Keratinocyte (primary cell): ENCODE results near the gene CBLN3. TPM values are rescaled to one million over a fixed set of nuclear protein-coding genes. Genes with fewer than 3 reads are reported as not detected.

Source experiments
- DNase-seq: peaks from one replicate; pipeline ENCODE4 v3.0.0-alpha.2; 2011; ENCODE audit warnings: low read depth, missing footprints, low spot score
- FAIRE-seq: peaks from 2 replicates; lab custom pipeline; 2011; peaks lifted over from hg19 to GRCh38; lab: Jason Lieb, UNC
- H2AFZ ChIP-seq: 2 replicates; pipeline ENCODE4 v1.6.0; 2012; ENCODE audit warnings: low read length, control low read depth, inconsistent platforms; ENCODE audit not compliant: control insufficient read depth
- H3K27ac ChIP-seq: 2 replicates; pipeline ENCODE4 v1.5.1; 2011; ENCODE audit warnings: low read length; ENCODE audit not compliant: control insufficient read depth, insufficient read depth
- H3K27me3 ChIP-seq: 3 replicates; pipeline ENCODE4 v1.6.0; 2011; ENCODE audit warnings: low read length; ENCODE audit not compliant: control insufficient read depth, insufficient read depth; ENCODE audit errors: extremely low read depth
- H3K36me3 ChIP-seq, 2 experiments: 2 replicates in 1 of 2; 3 replicates in 1 of 2; pipeline ENCODE4 v1.5.1; 2011; ENCODE audit warnings: low read length in 2 of 2, mild to moderate bottlenecking in 1 of 2; ENCODE audit not compliant: control insufficient read depth in 2 of 2, insufficient read depth in 2 of 2; ENCODE audit errors: extremely low read depth in 1 of 2
- H3K4me1 ChIP-seq: 3 replicates; pipeline ENCODE4 v1.5.1; 2011; ENCODE audit warnings: low read length; ENCODE audit not compliant: control insufficient read depth, insufficient read depth; ENCODE audit errors: extremely low read depth
- H3K4me2 ChIP-seq: 3 replicates; pipeline ENCODE4 v1.6.0; 2011; ENCODE audit warnings: low read depth, low read length; ENCODE audit not compliant: control insufficient read depth, insufficient read depth; ENCODE audit errors: extremely low read depth
- H3K4me3 ChIP-seq, 3 experiments: fragments of 200-600 bp in 1 of 3; sonication (generic) in 1 of 3; 2 replicates in 2 of 3; 3 replicates in 1 of 3; pipeline ENCODE4 v1.5.1; 2011 to 2016; ENCODE audit warnings: low read length in 3 of 3, mild to moderate bottlenecking in 3 of 3, control low read depth in 2 of 3, inconsistent platforms in 1 of 3, low read depth in 1 of 3, mixed read lengths in 1 of 3, mixed run types in 1 of 3, moderate library complexity in 1 of 3; ENCODE audit not compliant: control insufficient read depth in 2 of 3, insufficient read depth in 2 of 3; ENCODE audit errors: extremely low read depth in 1 of 3
- H3K79me2 ChIP-seq: 2 replicates; pipeline ENCODE4 v1.6.0; 2012; ENCODE audit warnings: low read length; ENCODE audit not compliant: control insufficient read depth, insufficient read depth
- H3K9ac ChIP-seq: 3 replicates; pipeline ENCODE4 v1.6.0; 2011; ENCODE audit warnings: low read length; ENCODE audit not compliant: control insufficient read depth, insufficient read depth; ENCODE audit errors: extremely low read depth
- H3K9me1 ChIP-seq: 3 replicates; pipeline ENCODE4 v1.6.0; 2011; ENCODE audit warnings: low read length; ENCODE audit not compliant: control insufficient read depth, insufficient read depth; ENCODE audit errors: extremely low read depth
- H3K9me3 ChIP-seq: 2 replicates; pipeline ENCODE4 v1.5.1; 2012; ENCODE audit warnings: low read depth, low read length; ENCODE audit not compliant: control insufficient read depth
- H4K20me1 ChIP-seq: 3 replicates; pipeline ENCODE4 v1.6.0; 2011; ENCODE audit warnings: low read length; ENCODE audit not compliant: control insufficient read depth, insufficient read depth; ENCODE audit errors: extremely low read depth
- CTCF ChIP-seq, 3 experiments: IDR thresholded peaks in 1 of 3; conservative IDR thresholded peaks in 1 of 3; optimal IDR thresholded peaks in 1 of 3; 2 replicates in 2 of 3; 3 replicates in 1 of 3; pipeline versions ENCODE3 to v1.5.1; 2011; ENCODE audit warnings: low read length in 3 of 3, mild to moderate bottlenecking in 3 of 3, moderate library complexity in 2 of 3, control low read depth in 1 of 3, inconsistent platforms in 1 of 3; ENCODE audit not compliant: insufficient read depth in 2 of 3; ENCODE audit errors: extremely low read depth in 1 of 3
- EZH2 ChIP-seq: IDR thresholded peaks from one replicate; pipeline ENCODE4 v1.6.1; 2012; ENCODE audit warnings: inconsistent platforms, mild to moderate bottlenecking, low read length, moderate library complexity
- dilution Hi-C: fragments of 300-500 bp; cut with MboI; formaldehyde crosslinking; loops from one replicate; pipeline ENCODE4 v1.7.0; 2020; ENCODE audit warnings: low sequenced_read_pairs; ENCODE audit not compliant: extremely low pct_ligation_motif_present
- polyA plus RNA-seq, 5 experiments: library from polyadenylated mRNA; depleted of rRNA in 3 of 5; stranded (reverse) in 3 of 5; stranded (forward) in 1 of 5; unstranded in 1 of 5; fragments of >200 nt; gene quantifications; 1 replicate in 1 of 5; 2 replicates in 3 of 5; 3 replicates in 1 of 5; pipeline versions ENCODE4 v1.2.1 to v1.2.3, GENCODE V29; 2011 to 2012; ENCODE audit warnings: missing spikeins in 2 of 5, low read depth in 1 of 5, low replicate concordance in 1 of 5

CBLN3 gene
- polyA plus RNA-seq, 1 donor (not counting 4 experiments of a cell fraction or from before 2014, with no cell fraction given), result 1.6 TPM

- H3K27me3 ChIP-seq, result no peaks in the 10 kb centered on the region
- H3K9ac ChIP-seq, result no peak overlapping the region
- H3K4me3 ChIP-seq, result no peak overlapping the region
- H3K36me3 ChIP-seq, result no peaks in the 10 kb centered on the region
- no peaks in the 10 kb centered on the region for H4K20me1 ChIP-seq
- TF ChIP-seq CTCF (optimal IDR thresholded peaks at IDR 0.05 in 1 of 3, IDR thresholded peaks at IDR 0.05 in 1 of 3, conservative IDR thresholded peaks at IDR 0.05 in 1 of 3; ENCODE audit: extremely low read depth in 1 of 3, insufficient read depth in 2 of 3, low read length in 3 of 3) (no peak), EZH2 (no peak)
- FAIRE-seq (no peak), DNase-seq (no peak)
- no peak overlapping the region for H2AFZ ChIP-seq
- H3K27ac ChIP-seq, result no peak overlapping the region
- no peaks in the 10 kb centered on the region for H3K79me2 ChIP-seq
- no peaks in the 10 kb centered on the region for H3K9me3 ChIP-seq
- peaks cover 40% of the 10 kb centered on the region for H3K4me1 ChIP-seq
- dilution Hi-C loops, result no loop called here
- H3K9me1 ChIP-seq, result no peaks in the 10 kb centered on the region
- no peak overlapping the region for H3K4me2 ChIP-seq
These were observed 31.2 kb downstream of the CBLN3 start for GRCh38 chr14:24398293-24398652.

DNA sequence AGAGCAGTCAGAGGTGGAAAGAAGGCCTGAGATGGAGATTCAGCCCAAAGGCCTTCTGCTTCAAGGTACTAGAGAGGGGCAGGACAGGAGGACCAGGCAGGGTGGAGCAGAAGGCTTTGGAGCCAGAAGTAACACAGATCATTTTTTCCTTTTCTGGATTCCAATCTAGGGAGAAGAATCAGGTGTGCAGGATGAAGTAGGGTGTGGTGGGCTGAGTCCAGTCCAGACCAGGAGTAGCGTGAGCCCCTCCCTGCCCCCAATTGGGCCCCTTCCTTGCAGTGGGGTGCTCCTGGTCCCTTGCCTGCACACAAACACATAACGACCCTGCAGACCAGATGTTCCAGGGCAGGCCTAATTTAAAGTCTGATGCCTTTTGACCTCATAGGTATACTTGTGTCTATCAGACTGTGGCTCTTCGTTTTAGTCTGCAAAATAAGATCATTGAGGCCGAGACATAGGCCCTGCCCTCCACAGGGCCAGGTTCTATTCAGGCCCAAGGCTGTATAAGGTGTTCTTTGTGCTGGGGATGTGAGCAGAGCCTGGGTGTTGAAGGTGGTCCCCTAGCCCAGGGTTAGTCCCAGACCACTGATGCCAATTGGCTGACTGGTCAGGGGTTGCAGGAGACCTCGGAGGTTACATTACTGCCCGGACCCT, 31.7 kb downstream of the CBLN3 start:
- TF ChIP-seq CTCF (optimal IDR thresholded peaks at IDR 0.05 in 1 of 3, IDR thresholded peaks at IDR 0.05 in 1 of 3, conservative IDR thresholded peaks at IDR 0.05 in 1 of 3; ENCODE audit: extremely low read depth in 1 of 3, insufficient read depth in 2 of 3, low read length in 3 of 3), result no peak
- Histone ChIP-seq H3K9ac (no peak overlapping the region), H3K27ac (no peak overlapping the region), H4K20me1 (no peaks in the 10 kb centered on the region), H3K79me2 (no peaks in the 10 kb centered on the region), H3K9me1 (no peaks in the 10 kb centered on the region), H3K27me3 (no peaks in the 10 kb centered on the region), H3K4me1 (peaks cover 39% of the 10 kb centered on the region), H2AFZ (peak overlapping the region; percentile 49), H3K9me3 (no peaks in the 10 kb centered on the region), H3K36me3 (no peaks in the 10 kb centered on the region), H3K4me3 (no peak overlapping the region), H3K4me2 (no peak overlapping the region)
- DNase-seq (no peak), FAIRE-seq (peak; percentile 69)
- dilution Hi-C loops, result no loop called here
